ENCODE measurements around the gene GIPR.

The GIPR gene

DNA sequence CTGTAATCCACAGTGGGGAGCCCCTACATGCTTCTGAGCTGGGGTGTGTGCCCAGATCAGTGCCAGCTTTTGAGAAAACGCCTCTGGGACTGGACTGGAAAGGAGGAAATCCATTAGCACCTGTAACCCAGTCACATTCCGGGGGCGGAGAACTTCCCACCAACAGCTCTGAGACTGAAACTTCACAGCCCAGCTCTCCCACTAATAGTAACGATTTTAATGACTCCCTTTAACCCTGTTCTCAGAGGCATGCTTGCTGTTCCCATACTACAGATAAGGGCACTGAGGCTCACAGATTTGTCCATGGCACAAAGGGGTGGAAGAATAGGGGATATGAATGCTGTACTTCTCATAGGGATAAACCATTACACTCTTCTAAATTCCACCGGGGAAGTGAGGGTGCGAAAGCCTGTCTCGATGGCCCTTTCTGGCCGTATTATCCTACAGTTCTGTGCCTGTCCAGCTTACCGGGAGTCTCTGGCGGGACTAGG is 61.8 kb downstream of the GIPR start:
- DNase-seq (ENCODE audit: low read depth), result no peak
- TF ChIP-seq, protein P1, sequence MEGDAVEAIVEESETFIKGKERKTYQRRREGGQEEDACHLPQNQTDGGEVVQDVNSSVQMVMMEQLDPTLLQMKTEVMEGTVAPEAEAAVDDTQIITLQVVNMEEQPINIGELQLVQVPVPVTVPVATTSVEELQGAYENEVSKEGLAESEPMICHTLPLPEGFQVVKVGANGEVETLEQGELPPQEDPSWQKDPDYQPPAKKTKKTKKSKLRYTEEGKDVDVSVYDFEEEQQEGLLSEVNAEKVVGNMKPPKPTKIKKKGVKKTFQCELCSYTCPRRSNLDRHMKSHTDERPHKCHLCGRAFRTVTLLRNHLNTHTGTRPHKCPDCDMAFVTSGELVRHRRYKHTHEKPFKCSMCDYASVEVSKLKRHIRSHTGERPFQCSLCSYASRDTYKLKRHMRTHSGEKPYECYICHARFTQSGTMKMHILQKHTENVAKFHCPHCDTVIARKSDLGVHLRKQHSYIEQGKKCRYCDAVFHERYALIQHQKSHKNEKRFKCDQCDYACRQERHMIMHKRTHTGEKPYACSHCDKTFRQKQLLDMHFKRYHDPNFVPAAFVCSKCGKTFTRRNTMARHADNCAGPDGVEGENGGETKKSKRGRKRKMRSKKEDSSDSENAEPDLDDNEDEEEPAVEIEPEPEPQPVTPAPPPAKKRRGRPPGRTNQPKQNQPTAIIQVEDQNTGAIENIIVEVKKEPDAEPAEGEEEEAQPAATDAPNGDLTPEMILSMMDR (conservative IDR thresholded peaks at IDR 0.05; ENCODE audit: low read length), result no peak
- H3K4me3 ChIP-seq (ENCODE audit: low read length), result peak overlapping the region; percentile 89

GRCh38 chr19:45730368-45731288 is 62.6 kb downstream of the GIPR start, which contains the start of gene FBXO46:
Gene FBXO46 (minus strand): TSS chr19:45730896. CDS start chr19:45713495, 17,401 bp downstream.
- TF ChIP-seq, protein P1 (conservative IDR thresholded peaks at IDR 0.05; ENCODE audit: low read length), result peak; percentile 8; the same call in 1 of the 2 replicates
- peak; percentile 98 for DNase-seq (ENCODE audit: low read depth)

More at GRCh38 chr19:45730368-45731288, 62.6 kb downstream of the GIPR start, which contains the start of gene FBXO46:
- peak within 1 kb of the TSS; percentile 89 for H3K4me3 ChIP-seq (ENCODE audit: low read length)

Measured in AG10803 (cell line).